Breast epithelium (tissue), 3 donors: ENCODE results near the gene DMD.

Source experiments
- POLR2A ChIP-seq: fragments of 450-650 bp; IDR thresholded peaks from one replicate; pipeline ENCODE4 v1.6.1; 2016; ENCODE audit warnings: antibody characterized with exemption, mild to moderate bottlenecking, moderate library complexity
- TF ChIP-seq, protein P1 (sequence below), 3 donors: fragments of 450-650 bp; IDR thresholded peaks; one replicate each; pipeline ENCODE4 v1.5.1; 2016 to 2017; ENCODE audit warnings: antibody characterized with exemption in 3 of 3, mild to moderate bottlenecking in 3 of 3, moderate library complexity in 3 of 3

DNA sequence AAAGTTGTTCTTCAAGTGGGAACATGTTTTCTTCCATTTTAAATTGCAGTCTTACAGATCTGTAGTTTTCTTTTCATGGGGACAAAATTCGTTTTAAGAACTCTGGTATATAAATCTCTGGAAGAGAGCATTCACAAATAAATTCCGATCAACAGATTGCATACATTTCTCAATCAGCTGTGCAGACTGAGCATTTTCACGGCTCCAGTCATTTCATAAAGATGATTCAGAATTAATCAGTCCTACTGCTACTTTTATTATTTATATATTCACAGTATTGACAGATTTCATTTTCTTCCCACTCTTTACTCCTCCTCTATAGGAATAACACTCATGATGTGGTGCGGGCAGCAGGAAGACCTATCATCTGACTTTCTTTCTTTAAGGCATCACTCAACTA is 1604.6 kb downstream of the DMD start:
- TF ChIP-seq, protein P1, sequence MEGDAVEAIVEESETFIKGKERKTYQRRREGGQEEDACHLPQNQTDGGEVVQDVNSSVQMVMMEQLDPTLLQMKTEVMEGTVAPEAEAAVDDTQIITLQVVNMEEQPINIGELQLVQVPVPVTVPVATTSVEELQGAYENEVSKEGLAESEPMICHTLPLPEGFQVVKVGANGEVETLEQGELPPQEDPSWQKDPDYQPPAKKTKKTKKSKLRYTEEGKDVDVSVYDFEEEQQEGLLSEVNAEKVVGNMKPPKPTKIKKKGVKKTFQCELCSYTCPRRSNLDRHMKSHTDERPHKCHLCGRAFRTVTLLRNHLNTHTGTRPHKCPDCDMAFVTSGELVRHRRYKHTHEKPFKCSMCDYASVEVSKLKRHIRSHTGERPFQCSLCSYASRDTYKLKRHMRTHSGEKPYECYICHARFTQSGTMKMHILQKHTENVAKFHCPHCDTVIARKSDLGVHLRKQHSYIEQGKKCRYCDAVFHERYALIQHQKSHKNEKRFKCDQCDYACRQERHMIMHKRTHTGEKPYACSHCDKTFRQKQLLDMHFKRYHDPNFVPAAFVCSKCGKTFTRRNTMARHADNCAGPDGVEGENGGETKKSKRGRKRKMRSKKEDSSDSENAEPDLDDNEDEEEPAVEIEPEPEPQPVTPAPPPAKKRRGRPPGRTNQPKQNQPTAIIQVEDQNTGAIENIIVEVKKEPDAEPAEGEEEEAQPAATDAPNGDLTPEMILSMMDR (IDR thresholded peaks at IDR 0.05): no peak
- TF ChIP-seq POLR2A: no peak
